GM12873 (cell line): ENCODE measurements around the gene FAR2.

Experiments used
- TF ChIP-seq, protein P1 (sequence below): IDR thresholded peaks from 2 replicates; pipeline ENCODE4 v1.5.1; 2012; ENCODE audit warnings: low read depth, mild to moderate bottlenecking, moderate library complexity, low read length, control low read depth; ENCODE audit not compliant: insufficient read depth; ENCODE audit errors: missing control alignments

Gene FAR2

DNA sequence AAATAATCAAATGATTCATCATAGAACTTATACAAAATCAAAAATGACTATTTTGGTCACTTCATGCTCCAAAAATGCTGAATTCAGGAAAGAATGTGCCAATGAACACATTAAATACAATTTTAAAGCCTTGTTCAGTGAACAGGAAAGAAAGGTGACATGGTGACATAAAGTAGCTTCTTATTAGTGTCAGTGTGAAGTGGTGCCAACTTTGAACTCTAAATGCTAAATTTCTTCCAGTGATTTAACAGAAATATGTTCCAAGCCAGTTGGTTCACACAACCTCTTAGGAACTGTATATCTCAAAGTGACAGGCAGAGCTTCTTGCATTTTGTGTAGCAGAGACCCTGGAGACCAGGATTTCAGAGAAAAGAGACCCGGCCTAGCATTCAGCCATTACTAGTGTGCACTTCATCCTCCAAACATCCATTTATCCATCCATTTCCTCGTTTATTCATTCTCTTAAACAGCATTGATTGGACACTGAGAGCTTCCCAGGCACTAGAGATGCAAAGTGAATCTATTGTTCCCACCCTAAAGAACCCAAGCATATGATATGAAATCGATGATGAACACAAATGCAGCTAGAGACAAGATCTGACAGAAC lies 95.2 kb downstream of the FAR2 start:
- TF ChIP-seq, protein P1, sequence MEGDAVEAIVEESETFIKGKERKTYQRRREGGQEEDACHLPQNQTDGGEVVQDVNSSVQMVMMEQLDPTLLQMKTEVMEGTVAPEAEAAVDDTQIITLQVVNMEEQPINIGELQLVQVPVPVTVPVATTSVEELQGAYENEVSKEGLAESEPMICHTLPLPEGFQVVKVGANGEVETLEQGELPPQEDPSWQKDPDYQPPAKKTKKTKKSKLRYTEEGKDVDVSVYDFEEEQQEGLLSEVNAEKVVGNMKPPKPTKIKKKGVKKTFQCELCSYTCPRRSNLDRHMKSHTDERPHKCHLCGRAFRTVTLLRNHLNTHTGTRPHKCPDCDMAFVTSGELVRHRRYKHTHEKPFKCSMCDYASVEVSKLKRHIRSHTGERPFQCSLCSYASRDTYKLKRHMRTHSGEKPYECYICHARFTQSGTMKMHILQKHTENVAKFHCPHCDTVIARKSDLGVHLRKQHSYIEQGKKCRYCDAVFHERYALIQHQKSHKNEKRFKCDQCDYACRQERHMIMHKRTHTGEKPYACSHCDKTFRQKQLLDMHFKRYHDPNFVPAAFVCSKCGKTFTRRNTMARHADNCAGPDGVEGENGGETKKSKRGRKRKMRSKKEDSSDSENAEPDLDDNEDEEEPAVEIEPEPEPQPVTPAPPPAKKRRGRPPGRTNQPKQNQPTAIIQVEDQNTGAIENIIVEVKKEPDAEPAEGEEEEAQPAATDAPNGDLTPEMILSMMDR: no peak

DNA sequence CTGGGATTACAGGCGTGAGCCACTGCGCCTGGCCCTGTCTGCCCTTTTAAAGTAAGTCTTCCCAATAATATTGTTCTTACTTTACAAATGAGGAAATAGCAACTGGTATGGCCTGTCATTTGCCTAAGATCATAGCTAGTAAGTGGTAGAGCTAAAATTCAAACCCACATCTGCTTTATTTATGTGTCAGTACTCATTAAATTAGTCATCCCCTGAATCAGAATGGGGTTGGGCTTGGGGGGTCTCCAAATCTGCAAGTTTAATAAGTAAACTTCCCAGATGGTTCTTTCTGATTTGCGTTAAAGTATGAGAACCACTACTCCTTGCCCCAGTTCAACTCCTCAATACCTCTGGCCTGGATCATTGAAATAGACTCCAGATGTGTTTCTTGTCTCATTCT lies 96.2 kb downstream of the FAR2 start:
- TF ChIP-seq, protein P1: no peak

DNA sequence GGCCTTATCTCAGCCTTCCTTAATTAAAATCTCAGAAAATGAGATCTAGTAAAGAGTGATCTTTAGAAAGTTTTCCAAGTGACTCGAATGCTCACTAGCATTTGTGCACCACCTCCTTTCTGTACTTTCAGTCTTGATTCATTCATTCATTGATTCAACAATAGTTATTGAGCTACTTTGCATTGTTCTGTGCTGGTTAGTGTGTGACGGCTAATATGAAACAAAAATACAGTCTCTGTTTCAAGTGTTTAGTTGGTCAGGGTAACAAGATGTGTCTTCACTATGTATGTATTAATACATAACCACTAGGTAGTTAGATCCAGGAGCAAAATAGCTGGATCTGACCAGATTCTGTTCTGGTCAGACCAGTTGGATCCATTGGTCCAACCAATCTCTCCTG lies 100.9 kb downstream of the FAR2 start:
- TF ChIP-seq, protein P1: no peak

DNA sequence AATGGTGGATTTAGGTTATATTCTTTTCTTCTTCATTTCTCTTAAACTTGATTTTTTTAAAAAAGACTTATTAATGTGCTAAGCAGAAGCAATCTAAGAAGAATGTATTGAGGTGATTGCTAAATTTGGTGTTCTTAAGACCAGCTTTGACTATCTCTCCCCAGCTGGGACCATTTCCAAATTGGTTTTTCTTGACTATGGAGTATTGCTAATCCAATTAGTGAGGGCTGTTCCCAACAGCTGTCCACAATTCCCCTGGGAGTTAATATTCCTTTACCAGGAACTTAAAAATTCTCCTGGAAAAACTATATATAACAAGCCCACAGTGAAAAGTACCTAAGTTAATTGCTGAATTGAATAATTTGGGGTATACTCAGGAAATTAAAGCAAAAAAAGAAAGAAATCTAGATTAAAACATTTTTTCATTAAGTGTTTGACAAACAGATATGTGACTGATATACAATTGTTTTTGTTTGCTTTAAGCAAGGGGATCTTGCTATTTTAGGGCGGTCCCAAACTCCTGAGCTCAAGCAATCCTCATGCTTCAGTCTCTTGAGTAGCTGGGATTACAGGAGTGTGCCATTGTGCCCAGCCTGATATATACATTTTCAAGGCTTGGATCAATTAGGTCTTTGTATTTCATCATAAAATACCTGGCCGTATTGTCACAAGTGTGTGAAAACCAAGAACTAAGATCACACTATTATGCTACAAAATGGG lies 105.0 kb downstream of the FAR2 start:
- TF ChIP-seq, protein P1: no peak

DNA sequence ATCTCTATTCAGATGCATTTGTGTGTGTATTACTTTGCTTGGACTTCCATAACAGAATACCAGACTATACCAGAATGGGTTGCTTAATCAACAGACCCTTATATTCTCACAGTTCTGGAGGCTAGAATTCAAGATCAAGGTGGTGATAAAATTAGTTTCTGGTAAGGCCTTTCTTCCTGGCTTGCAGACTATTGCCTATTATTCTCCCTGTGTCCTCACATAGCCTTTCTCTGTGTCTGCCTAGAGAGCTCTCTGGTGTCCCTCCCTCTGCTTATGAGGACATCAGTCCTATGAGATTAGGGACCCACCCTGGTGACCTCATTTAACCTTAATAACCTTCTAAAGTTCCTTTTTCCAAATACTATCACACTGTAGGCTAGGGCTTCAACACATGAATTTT lies 106.0 kb downstream of the FAR2 start:
- TF ChIP-seq, protein P1: no peak

DNA sequence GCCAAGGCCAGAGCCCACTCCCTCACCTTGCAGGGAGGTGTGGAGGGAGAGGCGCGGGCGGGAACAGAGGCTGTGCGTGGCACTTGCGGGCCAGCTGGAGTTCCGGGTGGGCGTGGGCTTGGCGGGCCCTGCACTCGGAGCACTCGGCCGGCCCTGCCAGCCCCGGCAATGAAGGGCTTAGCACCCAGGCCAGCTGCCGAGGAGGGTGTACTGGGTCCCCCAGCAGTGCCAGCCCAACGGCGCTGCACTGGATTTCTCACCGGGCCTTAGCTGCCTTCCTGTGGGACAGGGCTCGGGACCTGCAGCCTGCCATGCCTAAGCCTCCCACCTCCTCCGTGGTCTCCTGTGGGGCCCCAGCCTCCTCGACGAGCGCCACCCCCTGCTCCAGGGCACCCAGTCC lies 107.5 kb downstream of the FAR2 start:
- TF ChIP-seq, protein P1: no peak

DNA sequence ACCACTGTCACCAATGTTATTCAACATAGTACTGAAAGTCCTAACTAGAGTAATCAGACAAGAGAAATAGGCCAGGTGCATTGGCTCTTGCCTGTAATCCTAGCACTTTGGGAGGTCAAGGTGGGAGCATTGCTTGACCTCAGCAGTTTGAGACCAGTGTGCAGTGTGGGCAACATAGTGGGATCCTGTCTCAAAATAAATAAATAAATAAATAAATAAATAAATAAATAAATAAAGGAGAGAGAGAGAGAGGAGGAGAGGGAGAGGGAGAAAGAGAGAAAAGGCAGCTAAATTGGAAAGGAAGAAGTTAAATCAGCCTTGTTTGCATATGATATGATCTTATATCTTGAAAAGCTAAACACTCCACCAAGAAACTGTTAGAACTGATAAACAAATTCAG lies 115.3 kb downstream of the FAR2 start:
- TF ChIP-seq, protein P1: no peak
